Mammary microvascular endothelial cell (primary cell): ENCODE results near the gene ZNF254. TPM values are rescaled to one million over a fixed set of nuclear protein-coding genes. Genes with fewer than 3 reads are reported as not detected.

ENCODE experiments used
- total RNA-seq: library from RNA; depleted of rRNA; stranded (reverse); fragments of >200 nt; gene quantifications from 2 replicates; pipeline ENCODE4 v1.2.3, GENCODE V29; 2015

ZNF254 gene
- 4.2 and 6.9 TPM in 2 replicates for total RNA-seq

GRCh38 chr19:24086974-24087595 is at the start of gene ZNF254:
ZNF254 (plus strand) TSS chr19:24087187; CDS start chr19:24087308, 121 bp downstream.

Other genes with a start within 250 kb of the ZNF254 start
- gene ZNF726, start 172.3 kb upstream of the ZNF254 start, total RNA-seq: 2.3 and 4.1 TPM in 2 replicates